ENCODE measurements around the gene OR56A3.

Gene OR56A3

DNA sequence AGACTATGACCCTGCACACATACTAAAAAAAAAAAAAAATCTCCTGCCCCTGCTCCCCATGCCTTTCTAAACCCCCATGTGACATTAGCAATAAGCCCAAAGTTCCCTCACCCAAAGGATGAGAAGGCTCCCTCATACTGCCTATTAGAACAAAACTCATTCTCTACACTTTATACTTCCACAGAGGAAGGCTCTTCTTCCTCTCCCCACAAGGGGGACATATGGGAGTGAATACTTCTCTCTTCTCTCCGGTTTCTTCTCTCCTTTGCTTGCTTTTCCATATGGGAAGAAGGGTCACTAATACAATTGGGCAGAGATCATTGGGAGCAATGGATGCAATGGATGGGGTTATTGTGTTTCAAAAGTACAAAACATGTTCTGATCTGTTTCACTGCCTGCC is 41.4 kb downstream of the OR56A3 start:
- H3K4me1 ChIP-seq (ENCODE audit: insufficient read depth, low read length): no peaks in the 10 kb centered on the region

DNA sequence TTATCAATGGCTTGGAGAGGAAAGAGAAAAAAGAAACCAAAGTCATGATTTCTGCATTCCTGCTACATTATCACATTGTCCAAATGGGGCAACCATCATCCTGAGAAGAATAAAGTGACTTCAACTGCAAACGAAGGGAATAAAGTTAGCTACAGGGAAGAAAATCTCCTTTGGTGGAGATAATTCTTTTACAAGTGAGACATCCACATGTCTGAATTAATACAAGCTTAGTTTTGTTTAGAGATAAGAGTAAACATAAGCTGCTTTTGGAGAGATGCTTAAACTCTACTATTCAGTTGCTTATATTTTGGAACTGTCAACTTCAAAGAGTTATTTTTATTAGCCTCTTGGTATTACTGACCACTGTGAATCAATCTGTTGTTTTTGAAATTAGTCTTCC is 44.8 kb downstream of the OR56A3 start, which contains the start of gene OR52L1:
TSS of gene OR52L1 (minus strand) at position 101 of the 400 bp plus-strand sequence. CDS start at position 46, 55 bp downstream.
- no peaks in the 10 kb centered on the region for H3K4me1 ChIP-seq (ENCODE audit: insufficient read depth, low read length)
- no peaks in the 10 kb centered on the region for H3K27me3 ChIP-seq (ENCODE audit: control insufficient read depth in 1 of 2, insufficient read depth in 2 of 2, low read length in 2 of 2)
- H3K9me3 ChIP-seq (ENCODE audit: low read length): no peaks in the 10 kb centered on the region
- no peak within 1 kb of the TSS for H3K9ac ChIP-seq (ENCODE audit: low read length)
- no peak within 1 kb of the TSS for H3K27ac ChIP-seq (ENCODE audit: low read depth, low read length)
- H3K4me3 ChIP-seq (ENCODE audit: low read depth in 1 of 2, low read length in 2 of 2): no peak within 1 kb of the TSS
- H3K36me3 ChIP-seq (ENCODE audit: insufficient read depth, low read length): no peaks in the 10 kb centered on the region

More for the DNA sequence above, 41.4 kb downstream of the OR56A3 start:
- Histone ChIP-seq H3K36me3 (ENCODE audit: insufficient read depth, low read length) (no peaks in the 10 kb centered on the region), H3K9ac (ENCODE audit: low read length) (no peak overlapping the region), H3K4me3 (ENCODE audit: low read depth in 1 of 2, low read length in 2 of 2) (no peak overlapping the region), H3K27ac (ENCODE audit: low read depth, low read length) (no peak overlapping the region), H3K27me3 (ENCODE audit: control insufficient read depth in 1 of 2, insufficient read depth in 2 of 2, low read length in 2 of 2) (no peaks in the 10 kb centered on the region), H3K9me3 (ENCODE audit: low read length) (no peaks in the 10 kb centered on the region)

DNA sequence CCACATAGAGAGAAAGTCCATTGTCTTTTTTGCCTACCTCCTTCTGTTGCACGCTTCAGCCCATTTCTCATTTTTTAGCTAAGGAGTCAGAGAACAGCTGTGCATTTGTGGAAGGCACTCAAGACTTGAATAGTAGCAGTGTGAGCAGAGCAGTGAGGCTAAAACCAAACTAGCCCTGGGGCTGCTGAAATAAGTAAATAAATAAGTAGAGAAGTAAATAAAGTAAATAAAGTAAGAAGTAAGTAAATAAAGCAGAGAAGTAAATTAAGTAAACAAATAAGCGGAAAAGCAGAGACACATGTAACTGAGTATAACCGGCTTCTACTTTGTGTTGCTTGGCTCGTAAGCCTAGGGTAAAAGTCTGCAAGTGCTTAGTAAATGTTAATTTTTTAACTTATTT is 47.2 kb downstream of the OR56A3 start:
- no peaks in the 10 kb centered on the region for H3K27me3 ChIP-seq (ENCODE audit: control insufficient read depth in 1 of 2, insufficient read depth in 2 of 2, low read length in 2 of 2)
- no peaks in the 10 kb centered on the region for H3K9me3 ChIP-seq (ENCODE audit: low read length)
- no peak overlapping the region for H3K9ac ChIP-seq (ENCODE audit: low read length)
- no peak overlapping the region for H3K4me3 ChIP-seq (ENCODE audit: low read depth in 1 of 2, low read length in 2 of 2)
- no peak overlapping the region for H3K27ac ChIP-seq (ENCODE audit: low read depth, low read length)
- H3K36me3 ChIP-seq (ENCODE audit: insufficient read depth, low read length): no peaks in the 10 kb centered on the region
- H3K4me1 ChIP-seq (ENCODE audit: insufficient read depth, low read length): no peaks in the 10 kb centered on the region

DNA sequence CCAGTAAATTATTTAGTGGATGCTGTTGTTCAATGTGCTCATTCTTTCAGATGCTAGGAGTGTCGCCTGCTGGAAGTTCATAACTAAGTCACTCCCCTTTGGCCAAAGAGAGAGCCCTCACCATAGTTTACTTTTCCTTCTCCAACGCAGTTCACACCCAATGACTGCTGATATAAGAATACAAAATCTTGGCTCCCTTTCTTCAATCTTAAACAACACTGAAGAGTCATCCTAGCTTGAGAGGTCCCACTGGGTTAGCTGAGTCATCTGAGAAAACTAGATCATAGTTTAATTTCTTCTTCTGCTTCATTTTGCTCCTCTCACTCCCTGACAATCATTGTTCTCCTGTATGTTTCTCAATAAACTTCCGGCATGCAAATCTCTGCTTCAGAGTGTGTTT is 50.1 kb downstream of the OR56A3 start:
- Histone ChIP-seq H3K27me3 (ENCODE audit: control insufficient read depth in 1 of 2, insufficient read depth in 2 of 2, low read length in 2 of 2) (no peaks in the 10 kb centered on the region), H3K9ac (ENCODE audit: low read length) (no peak overlapping the region), H3K36me3 (ENCODE audit: insufficient read depth, low read length) (no peaks in the 10 kb centered on the region), H3K4me3 (ENCODE audit: low read depth in 1 of 2, low read length in 2 of 2) (no peak overlapping the region), H3K4me1 (ENCODE audit: insufficient read depth, low read length) (no peaks in the 10 kb centered on the region), H3K9me3 (ENCODE audit: low read length) (no peaks in the 10 kb centered on the region), H3K27ac (ENCODE audit: low read depth, low read length) (no peak overlapping the region)

- H3K9ac ChIP-seq (ENCODE audit: low read length): no peak overlapping the region
- no peaks in the 10 kb centered on the region for H3K27me3 ChIP-seq (ENCODE audit: control insufficient read depth in 1 of 2, insufficient read depth in 2 of 2, low read length in 2 of 2)
- H3K4me3 ChIP-seq (ENCODE audit: low read depth in 1 of 2, low read length in 2 of 2): no peak overlapping the region
- H3K9me3 ChIP-seq (ENCODE audit: low read length): no peaks in the 10 kb centered on the region
- no peaks in the 10 kb centered on the region for H3K4me1 ChIP-seq (ENCODE audit: insufficient read depth, low read length)
- no peaks in the 10 kb centered on the region for H3K36me3 ChIP-seq (ENCODE audit: insufficient read depth, low read length)
- no peak overlapping the region for H3K27ac ChIP-seq (ENCODE audit: low read depth, low read length)
Measured at GRCh38 chr11:5992604-5993251, 50.7 kb downstream of the OR56A3 start.

DNA sequence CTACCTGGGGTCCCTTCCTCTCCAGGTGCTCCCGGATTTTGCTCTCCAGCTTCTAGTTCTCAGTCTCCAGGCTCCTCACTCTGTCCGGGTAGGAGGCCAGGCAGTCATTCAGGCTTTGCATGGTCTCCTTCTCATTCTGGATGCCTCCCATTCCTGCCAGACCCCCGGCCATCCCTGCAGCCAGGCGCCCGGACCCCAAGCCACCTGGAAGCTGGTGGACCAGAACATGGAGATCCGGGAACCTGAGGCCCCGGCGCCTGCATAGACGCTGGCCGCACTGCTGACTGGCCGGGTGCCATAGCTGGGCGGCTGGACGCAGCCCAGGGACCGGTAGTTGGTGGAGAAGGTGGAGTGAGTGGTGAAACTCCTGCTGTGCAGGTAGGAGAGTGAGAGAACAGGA is 52.7 kb downstream of the OR56A3 start:
- Histone ChIP-seq H3K9me3 (ENCODE audit: low read length) (no peaks in the 10 kb centered on the region), H3K4me3 (ENCODE audit: low read depth in 1 of 2, low read length in 2 of 2) (no peak overlapping the region), H3K9ac (ENCODE audit: low read length) (no peak overlapping the region), H3K27me3 (ENCODE audit: control insufficient read depth in 1 of 2, insufficient read depth in 2 of 2, low read length in 2 of 2) (no peaks in the 10 kb centered on the region), H3K4me1 (ENCODE audit: insufficient read depth, low read length) (no peaks in the 10 kb centered on the region), H3K36me3 (ENCODE audit: insufficient read depth, low read length) (no peaks in the 10 kb centered on the region), H3K27ac (ENCODE audit: low read depth, low read length) (no peak overlapping the region)

Measured in muscle layer of colon (tissue), 2 donors.